H9 (cell line): ENCODE data around the gene CDC45. TPM values are rescaled to one million over a fixed set of nuclear protein-coding genes. Genes with fewer than 3 reads are reported as not detected.

Experiments
- DNase-seq: peaks from one replicate; pipeline ENCODE4 v3.0.0-alpha.2; 2017
- H2AFZ ChIP-seq: one replicate; pipeline ENCODE4 v1.6.1; 2013; ENCODE audit warnings: mild to moderate bottlenecking, low read length, control low read depth, moderate library complexity
- H2AK5ac ChIP-seq: 2 replicates; pipeline ENCODE4 v1.6.1; 2013; ENCODE audit warnings: low read length, control low read depth, mixed read lengths; ENCODE audit not compliant: insufficient read length
- H2BK120ac ChIP-seq: one replicate; pipeline ENCODE4 v1.6.1; 2013; ENCODE audit warnings: low read depth, mild to moderate bottlenecking, low read length, control low read depth, inconsistent platforms; ENCODE audit not compliant: poor library complexity, severe bottlenecking
- H2BK12ac ChIP-seq: 2 replicates; pipeline ENCODE4 v1.6.1; 2013; ENCODE audit warnings: low read length, control low read depth, mixed read lengths, low read depth; ENCODE audit not compliant: insufficient read length
- H2BK15ac ChIP-seq: 2 replicates; pipeline ENCODE4 v1.6.1; 2013; ENCODE audit warnings: low read depth, low read length, control low read depth
- H2BK20ac ChIP-seq: one replicate; pipeline ENCODE4 v1.6.1; 2013; ENCODE audit warnings: low read depth, mild to moderate bottlenecking, low read length, control low read depth, inconsistent platforms; ENCODE audit not compliant: poor library complexity, severe bottlenecking
- H2BK5ac ChIP-seq: 2 replicates; pipeline ENCODE4 v1.6.1; 2013; ENCODE audit warnings: low read length, control low read depth, mixed read lengths; ENCODE audit not compliant: insufficient read length
- H3K14ac ChIP-seq: 2 replicates; pipeline ENCODE4 v1.6.1; 2013; ENCODE audit warnings: low read length, control low read depth; ENCODE audit not compliant: insufficient read depth
- H3K18ac ChIP-seq: 2 replicates; pipeline ENCODE4 v1.6.1; 2013; ENCODE audit warnings: low read depth, mild to moderate bottlenecking, mixed read lengths, low read length, control low read depth; ENCODE audit not compliant: insufficient read length
- H3K23ac ChIP-seq: 2 replicates; pipeline ENCODE4 v1.6.1; 2013; ENCODE audit warnings: low read length, control low read depth, mixed read lengths, low read depth; ENCODE audit not compliant: insufficient read length
- H3K23me2 ChIP-seq: 2 replicates; pipeline ENCODE4 v1.6.1; 2013; ENCODE audit warnings: low read depth, mild to moderate bottlenecking, mixed read lengths, low read length, control low read depth; ENCODE audit not compliant: insufficient read length, poor library complexity, severe bottlenecking
- H3K27ac ChIP-seq: 2 replicates; pipeline ENCODE4 v1.5.1; 2013; ENCODE audit warnings: low read length, control low read depth, mixed read lengths, low read depth; ENCODE audit not compliant: insufficient read length
- H3K27me3 ChIP-seq: 2 replicates; pipeline ENCODE4 v1.6.1; 2013; ENCODE audit warnings: low read length, control low read depth, inconsistent platforms; ENCODE audit not compliant: insufficient read depth
- H3K4ac ChIP-seq: 2 replicates; pipeline ENCODE4 v1.6.1; 2013; ENCODE audit warnings: low read depth, mild to moderate bottlenecking, control low read depth, inconsistent platforms, low read length, moderate library complexity
- H3K4me1 ChIP-seq: 2 replicates; pipeline ENCODE4 v1.6.1; 2013; ENCODE audit warnings: low read length, control low read depth, inconsistent platforms; ENCODE audit not compliant: insufficient read depth
- H3K4me2 ChIP-seq: 2 replicates; pipeline ENCODE4 v1.6.1; 2013; ENCODE audit warnings: low read length, control low read depth, mixed read lengths; ENCODE audit not compliant: insufficient read length, insufficient read depth
- H3K56ac ChIP-seq: 2 replicates; pipeline ENCODE4 v1.6.1; 2013; ENCODE audit warnings: low read depth, mild to moderate bottlenecking, mixed read lengths, low read length, control low read depth; ENCODE audit not compliant: insufficient read length
- H3K79me1 ChIP-seq: 2 replicates; pipeline ENCODE4 v1.6.1; 2013; ENCODE audit warnings: low read depth, mild to moderate bottlenecking, moderate library complexity, low read length, control low read depth, inconsistent platforms; ENCODE audit not compliant: insufficient read depth, poor library complexity, severe bottlenecking
- H3K79me2 ChIP-seq: 2 replicates; pipeline ENCODE4 v1.6.1; 2013; ENCODE audit warnings: low read length, control low read depth, inconsistent platforms; ENCODE audit not compliant: insufficient read depth
- H3K9ac ChIP-seq: 2 replicates; pipeline ENCODE4 v1.6.1; 2013; ENCODE audit warnings: low read length, control low read depth, mixed read lengths; ENCODE audit not compliant: insufficient read length; ENCODE audit errors: extremely low read depth
- H3K9me3 ChIP-seq: one replicate; pipeline ENCODE4 v1.6.1; 2013; ENCODE audit warnings: low read depth, low read length, inconsistent platforms; ENCODE audit not compliant: control insufficient read depth
- H3T11ph ChIP-seq: one replicate; pipeline ENCODE4 v1.6.1; 2013; ENCODE audit warnings: mild to moderate bottlenecking, low read length, control low read depth, inconsistent platforms
- H4K20me1 ChIP-seq: one replicate; pipeline ENCODE4 v1.6.1; 2013; ENCODE audit not compliant: control insufficient read depth, insufficient read length, insufficient read depth
- H4K5ac ChIP-seq: 2 replicates; pipeline ENCODE4 v1.6.1; 2013; ENCODE audit warnings: low read depth, mild to moderate bottlenecking, mixed read lengths, low read length, control low read depth; ENCODE audit not compliant: insufficient read length
- H4K8ac ChIP-seq: replicated peaks from 2 replicates; pipeline ENCODE4 v1.6.1; 2013; ENCODE audit warnings: low read length, control low read depth, mixed read lengths, low read depth; ENCODE audit not compliant: insufficient read length
- H4K91ac ChIP-seq: 2 replicates; pipeline ENCODE4 v1.6.1; 2013; ENCODE audit warnings: low read depth, mild to moderate bottlenecking, moderate library complexity, mixed read lengths, low read length, control low read depth; ENCODE audit not compliant: insufficient read length
- H3K27ac Mint-ChIP-seq, 3 experiments: 2 replicates in 2 of 3; 3 replicates in 1 of 3; pipeline ENCODE4 v1.8.0; 2020 to 2021; ENCODE audit warnings: mixed read lengths in 3 of 3, mild to moderate bottlenecking in 1 of 3, moderate library complexity in 1 of 3
- H3K27me3 Mint-ChIP-seq: 2 replicates; pipeline ENCODE4 v1.8.0; 2021; ENCODE audit warnings: low read depth, mild to moderate bottlenecking, moderate library complexity, mixed read lengths
- H3K36me3 Mint-ChIP-seq, 3 experiments: 2 replicates in 2 of 3; 3 replicates in 1 of 3; pipeline ENCODE4 v1.8.0; 2020 to 2021; ENCODE audit warnings: low read depth in 3 of 3, mixed read lengths in 3 of 3; ENCODE audit not compliant: insufficient read depth in 1 of 3
- H3K4me1 Mint-ChIP-seq, 2 experiments: 2 replicates each; pipeline ENCODE4 v1.8.0; 2020; ENCODE audit warnings: mixed read lengths in 2 of 2
- H3K4me3 Mint-ChIP-seq, 2 experiments: 2 replicates in 1 of 2; 3 replicates in 1 of 2; pipeline ENCODE4 v1.8.0; 2020 to 2021; ENCODE audit warnings: mild to moderate bottlenecking in 2 of 2, mixed read lengths in 2 of 2, moderate library complexity in 1 of 2
- H3K9me3 Mint-ChIP-seq, 2 experiments: 2 replicates in 1 of 2; 3 replicates in 1 of 2; pipeline ENCODE4 v1.8.0; 2020; ENCODE audit warnings: mild to moderate bottlenecking in 2 of 2, mixed read lengths in 2 of 2, moderate library complexity in 1 of 2
- CTCF ChIP-seq: fragments of 200-600 bp; sonication (generic); conservative IDR thresholded peaks from 3 replicates; pipeline ENCODE4 v1.8.0; 2021; ENCODE audit warnings: antibody characterized with exemption, mild to moderate bottlenecking
- total RNA-seq: library from RNA; stranded (reverse); gene quantifications from 2 replicates; pipeline ENCODE4 v1.2.1, GENCODE V29; 2021

The CDC45 gene
- total RNA-seq, 1 experiment from 2014 or later: 35.7 TPM

GRCh38 chr22:19540394-19540793, 60.7 kb downstream of the CDC45 start:
- Histone ChIP-seq H3K9me3 (no peaks in the 10 kb centered on the region), H2BK12ac (no peak overlapping the region), H4K8ac (no peak overlapping the region), H3K56ac (no peak overlapping the region), H2AFZ (no peak overlapping the region), H3K4me1 (no peaks in the 10 kb centered on the region), H2BK15ac (no peak overlapping the region), H3K27me3 (no peaks in the 10 kb centered on the region), H3K23ac (no peak overlapping the region), H3K14ac (no peak overlapping the region), H3K79me1 (no peaks in the 10 kb centered on the region), H2BK5ac (no peak overlapping the region), H3K27ac (no peak overlapping the region), H3K79me2 (no peaks in the 10 kb centered on the region), H3K4ac (no peak overlapping the region), H3K4me2 (no peak overlapping the region), H2BK120ac (no peak overlapping the region), H3K23me2 (no peaks in the 10 kb centered on the region), H3T11ph (no peak overlapping the region), H2BK20ac (no peak overlapping the region), H4K20me1 (no peaks in the 10 kb centered on the region), H2AK5ac (no peak overlapping the region), H4K5ac (no peak overlapping the region), H3K18ac (no peak overlapping the region), H4K91ac (no peak overlapping the region), H3K9ac (no peak overlapping the region)
- TF ChIP-seq CTCF: no peak
- Mint-ChIP-seq H3K4me3 (no peak overlapping the region), H3K27me3 (peaks cover 1% of the 10 kb centered on the region; the same call in 1 of the 2 replicates), H3K36me3 (no peaks in the 10 kb centered on the region), H3K9me3 (no peaks in the 10 kb centered on the region), H3K27ac (no peak overlapping the region), H3K4me1 (peaks cover under 1 to 5% of the 10 kb centered on the region in 2 experiments)
- no peak for DNase-seq
